GM06990 (cell line): Measurements from ENCODE around the gene HOMER3.

ENCODE experiments used
- DNase-seq: peaks from one replicate; pipeline ENCODE4 v3.0.0-alpha.2; 2011; ENCODE audit not compliant: insufficient read length; ENCODE audit errors: extremely low read depth
- H3K27me3 ChIP-seq: replicated peaks from 2 replicates; pipeline ENCODE4 v1.6.0; 2011; ENCODE audit warnings: low read length; ENCODE audit not compliant: control insufficient read depth, insufficient read depth
- H3K36me3 ChIP-seq: 2 replicates; pipeline ENCODE4 v1.5.1; 2011; ENCODE audit warnings: low read length; ENCODE audit not compliant: control insufficient read depth, insufficient read depth
- H3K4me3 ChIP-seq: replicated peaks from 2 replicates; pipeline ENCODE4 v1.5.1; 2011; ENCODE audit warnings: low read depth, mild to moderate bottlenecking, control low read depth, low read length
- CTCF ChIP-seq: IDR thresholded peaks from 2 replicates; pipeline ENCODE4 v1.5.1; 2011; ENCODE audit warnings: low read length, control low read depth, mild to moderate bottlenecking, inconsistent platforms; ENCODE audit not compliant: insufficient read depth, poor library complexity, severe bottlenecking

Gene HOMER3

DNA sequence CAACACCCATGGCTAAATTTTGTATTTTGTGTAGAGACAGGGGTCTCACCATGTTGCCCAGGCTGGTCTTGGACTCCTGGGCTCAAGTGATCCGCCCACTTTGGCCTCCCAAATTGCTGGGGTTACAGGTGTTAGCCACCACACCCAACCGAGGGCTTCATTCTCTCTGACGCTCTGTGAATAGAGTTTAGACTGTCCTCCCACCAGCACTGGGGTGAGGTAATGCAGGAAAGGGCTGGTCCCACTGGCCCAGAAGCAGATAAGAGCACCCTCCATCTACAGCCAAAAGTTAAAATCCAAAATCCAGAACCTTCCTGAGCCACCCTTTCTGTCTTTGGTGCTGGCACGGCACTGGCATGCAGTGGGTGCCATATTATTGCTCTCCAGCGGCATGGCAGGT is 31.8 kb upstream of the HOMER3 start:
- Histone ChIP-seq H3K4me3 (no peak overlapping the region), H3K36me3 (no peaks in the 10 kb centered on the region), H3K27me3 (no peaks in the 10 kb centered on the region; the same call in 1 of the 2 replicates)
- TF ChIP-seq CTCF: no peak
- no peak for DNase-seq

- Histone ChIP-seq H3K27me3 (no peaks in the 10 kb centered on the region; the same call in none of the 2 replicates), H3K4me3 (no peak overlapping the region), H3K36me3 (no peaks in the 10 kb centered on the region)
- no peak for TF ChIP-seq CTCF
- DNase-seq: no peak
Measured at GRCh38 chr19:18972301-18972811, 31.3 kb upstream of the HOMER3 start.

DNA sequence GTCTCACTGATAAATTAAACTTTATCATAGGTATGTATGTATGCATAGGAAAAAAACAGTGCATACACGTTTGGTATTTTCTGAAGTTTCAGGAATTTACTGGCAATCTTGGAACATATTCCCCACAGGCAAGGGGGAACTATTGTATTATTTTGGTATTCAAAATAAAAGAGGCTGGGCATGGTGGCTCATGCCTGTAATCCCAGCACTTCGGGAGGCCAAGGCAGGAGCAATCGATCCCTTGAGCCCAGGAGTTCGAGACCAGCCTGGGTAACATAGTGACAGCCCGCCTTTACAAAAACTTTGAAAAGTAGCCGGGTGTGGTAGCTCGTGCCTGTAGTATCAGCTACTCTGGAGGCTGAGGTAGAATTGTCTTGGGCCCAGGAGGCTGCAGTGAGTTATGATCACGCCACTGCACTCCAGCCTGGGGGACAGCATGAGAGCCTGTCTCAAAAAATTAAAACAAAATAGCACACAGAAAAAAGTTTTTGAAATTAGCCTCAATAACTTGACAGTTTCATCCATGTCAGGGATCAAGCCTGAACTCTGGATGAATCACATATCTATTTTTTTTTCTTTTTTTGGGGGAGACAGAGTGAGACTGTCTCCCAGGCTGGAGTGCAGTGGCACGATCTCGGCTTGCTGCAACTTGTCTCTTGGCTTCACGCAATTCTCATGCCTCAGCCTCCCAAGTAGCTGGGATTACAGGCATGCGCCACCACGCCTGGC is 29.1 kb upstream of the HOMER3 start:
- no peaks in the 10 kb centered on the region; the same call in none of the 2 replicates for H3K27me3 ChIP-seq
- DNase-seq: no peak
- H3K4me3 ChIP-seq: no peak overlapping the region
- no peaks in the 10 kb centered on the region for H3K36me3 ChIP-seq
- TF ChIP-seq CTCF: no peak

DNA sequence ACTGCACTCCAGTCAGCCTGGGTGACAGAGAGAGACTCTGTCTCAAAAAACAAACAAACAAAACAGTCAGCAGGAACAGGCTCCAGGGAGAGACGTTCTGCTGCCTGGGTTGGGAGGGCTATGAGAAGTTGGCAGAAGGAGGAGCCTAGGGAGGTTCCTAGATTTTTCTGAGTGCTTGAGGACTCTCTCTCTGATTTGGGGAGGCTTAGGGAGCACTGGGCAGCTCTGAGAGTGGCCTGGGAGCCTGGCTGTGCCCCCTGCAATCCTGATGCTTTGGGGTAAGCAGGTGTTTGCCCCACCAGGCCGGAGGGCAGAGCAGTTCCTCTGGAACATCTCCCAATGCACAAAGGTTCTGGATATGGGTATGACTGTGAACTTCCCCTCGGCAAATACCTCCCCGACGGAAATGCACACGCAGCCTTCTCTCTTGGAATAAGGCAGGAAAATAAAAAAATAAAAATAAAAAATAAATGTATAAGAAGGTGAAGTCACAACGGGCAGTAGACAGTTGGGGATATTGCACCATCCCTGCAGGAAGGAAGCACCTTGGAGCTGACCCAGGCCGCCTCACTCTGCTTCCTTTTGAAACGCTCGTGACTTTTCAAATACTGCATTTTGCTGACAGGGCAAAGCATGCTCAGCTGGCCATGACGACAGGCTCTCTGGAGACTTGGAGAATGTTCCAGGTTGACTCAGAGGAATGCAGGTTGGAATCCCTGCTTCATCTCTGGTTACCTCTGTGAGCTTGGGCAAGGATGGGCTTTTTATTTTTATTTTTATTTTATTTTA is 26.5 kb upstream of the HOMER3 start:
- Histone ChIP-seq H3K27me3 (no peaks in the 10 kb centered on the region; the same call in 1 of the 2 replicates), H3K4me3 (no peak overlapping the region), H3K36me3 (no peaks in the 10 kb centered on the region)
- no peak for DNase-seq
- no peak for TF ChIP-seq CTCF

DNA sequence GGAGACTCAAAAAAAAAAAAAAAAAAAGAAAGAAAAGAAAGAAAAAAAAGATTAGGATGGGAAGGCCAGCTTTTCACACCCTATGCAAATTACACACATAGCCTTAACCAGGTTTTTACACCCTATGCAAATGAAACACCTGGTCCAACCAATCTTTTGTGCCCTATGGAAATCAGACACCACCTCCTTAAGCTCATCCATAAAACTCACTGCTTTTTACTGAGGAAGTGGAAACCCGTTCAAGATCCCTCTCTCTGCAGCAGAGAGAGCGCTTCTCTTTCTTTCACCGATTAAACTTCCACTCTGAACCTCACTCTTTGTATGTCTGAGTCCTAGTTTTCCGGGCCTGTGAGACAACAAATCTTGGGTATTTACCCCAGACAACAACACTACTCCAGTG is 25.3 kb upstream of the HOMER3 start:
- H3K27me3 ChIP-seq: no peaks in the 10 kb centered on the region; the same call in 1 of the 2 replicates
- no peak for DNase-seq
- H3K4me3 ChIP-seq: no peak overlapping the region
- TF ChIP-seq CTCF: no peak
- no peaks in the 10 kb centered on the region for H3K36me3 ChIP-seq
